Kasumi-1 (cell line): ENCODE measurements around the gene RNF125.
A peak's percentile ranks its signal among the peaks of the same experiment; 100 is the strongest.
"Not testable (repeated sequence)": the region's sequence is repeated elsewhere in the genome, so short reads cannot be mapped to it uniquely, and the experiment has no call there.

Source experiments
- DNase-seq, 2 experiments: peaks; one replicate each; lab custom pipeline; 2025; lab: John Stamatoyannopoulos, UW

The RNF125 gene

DNA sequence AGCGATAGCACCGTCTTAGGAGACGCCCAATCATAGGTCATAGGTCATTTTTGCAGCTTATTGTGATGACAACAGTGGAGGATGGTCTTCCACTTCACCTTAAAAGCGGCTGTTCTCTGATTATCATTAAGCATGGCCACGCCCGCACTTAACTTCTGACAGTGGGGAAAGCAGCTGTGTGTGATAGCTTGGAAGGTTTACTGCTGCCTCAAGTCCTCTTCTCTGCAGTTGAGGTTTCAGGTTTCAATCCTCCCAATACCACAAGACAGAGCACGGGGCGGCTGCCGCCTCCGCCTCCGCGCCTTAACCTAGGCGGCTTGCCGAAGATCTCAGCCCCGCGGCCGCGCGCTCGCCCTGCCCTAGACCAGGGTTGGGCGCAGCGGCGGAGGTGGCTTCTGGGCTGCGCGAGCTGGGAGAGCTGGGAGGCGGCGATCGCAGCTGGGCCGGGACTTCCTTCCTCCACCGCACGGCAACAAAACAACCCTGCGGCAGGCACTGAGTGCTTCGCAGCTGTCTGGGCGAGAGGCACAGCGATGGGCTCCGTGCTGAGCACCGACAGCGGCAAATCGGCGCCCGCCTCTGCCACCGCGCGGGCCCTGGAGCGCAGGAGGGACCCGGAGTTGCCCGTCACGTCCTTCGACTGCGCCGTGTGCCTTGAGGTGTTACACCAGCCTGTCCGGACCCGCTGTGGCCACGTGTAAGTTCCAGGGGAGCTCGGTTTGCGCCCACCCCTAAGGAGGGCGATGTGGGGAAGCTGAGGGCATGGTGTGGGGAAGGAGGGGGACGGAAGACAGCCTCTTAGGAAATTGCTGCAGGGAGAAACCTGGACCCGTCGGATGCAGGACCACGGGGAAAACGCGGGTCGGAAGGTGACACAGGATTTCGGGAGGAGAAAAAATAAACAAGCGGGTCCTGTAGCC lies at the start of gene RNF125:
RNF125 (plus strand) TSS at position 495 of the 920 bp plus-strand sequence; CDS start at position 534, 39 bp downstream.
- peak; percentile 73 to 74 for DNase-seq

- DNase-seq = no peak
Measured at GRCh38 chr18:31970617-31971016, 48.0 kb upstream of the RNF125 start.

GRCh38 chr18:31973929-31974546 lies 44.6 kb upstream of the RNF125 start:
- DNase-seq = no peak

DNA sequence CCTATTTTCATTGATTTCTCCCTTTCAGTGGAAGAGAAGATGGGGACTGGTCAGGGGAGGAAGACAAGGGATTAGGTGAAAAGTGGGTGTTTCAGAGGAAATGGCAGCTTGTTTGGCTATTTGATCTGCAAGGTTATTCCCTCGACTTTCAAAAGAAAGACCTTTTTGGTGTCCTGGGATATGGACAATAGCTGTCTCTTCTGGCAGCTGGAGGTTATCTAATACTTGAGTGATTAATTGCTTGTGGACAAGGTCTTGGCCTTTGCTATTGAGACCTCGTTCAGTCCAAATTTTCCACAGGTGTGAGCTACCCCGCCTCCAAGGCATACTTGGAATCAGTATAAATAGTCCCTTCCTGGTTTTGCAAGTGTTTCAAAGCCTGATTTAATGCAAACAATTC lies 42.4 kb upstream of the RNF125 start:
- no peak for DNase-seq

DNA sequence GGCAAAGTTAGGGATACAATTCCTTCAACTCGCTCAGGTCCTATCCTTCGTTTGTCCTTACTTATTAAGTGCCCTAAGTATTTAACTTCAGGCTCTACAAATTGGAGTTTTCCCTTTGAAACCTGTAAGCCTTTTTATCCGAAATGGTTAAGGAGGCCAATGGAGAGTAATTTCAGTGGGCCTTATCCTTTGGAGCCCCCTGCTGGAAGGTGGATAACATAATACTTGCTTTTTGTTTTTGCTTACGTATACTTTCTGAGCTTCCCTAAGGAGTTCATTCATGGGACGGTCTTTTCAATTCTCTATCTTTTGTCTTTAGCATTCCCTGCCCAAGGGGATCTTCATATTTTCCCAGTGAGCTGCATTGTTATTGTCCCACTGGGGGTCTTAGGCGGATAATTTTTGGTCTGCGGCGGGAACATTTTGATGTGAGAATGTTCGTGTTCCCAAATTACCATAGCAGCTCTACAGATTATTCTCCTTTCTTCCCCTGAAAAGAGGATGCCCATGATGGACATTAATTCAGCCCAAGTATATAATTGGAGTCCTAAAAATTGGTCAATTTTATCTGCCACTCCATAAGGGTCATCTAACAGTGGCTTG lies 41.3 kb upstream of the RNF125 start:
- DNase-seq = peak; percentile 74 to 86

GRCh38 chr18:31978616-31979015 lies 40.0 kb upstream of the RNF125 start:
- DNase-seq = no peak

DNA sequence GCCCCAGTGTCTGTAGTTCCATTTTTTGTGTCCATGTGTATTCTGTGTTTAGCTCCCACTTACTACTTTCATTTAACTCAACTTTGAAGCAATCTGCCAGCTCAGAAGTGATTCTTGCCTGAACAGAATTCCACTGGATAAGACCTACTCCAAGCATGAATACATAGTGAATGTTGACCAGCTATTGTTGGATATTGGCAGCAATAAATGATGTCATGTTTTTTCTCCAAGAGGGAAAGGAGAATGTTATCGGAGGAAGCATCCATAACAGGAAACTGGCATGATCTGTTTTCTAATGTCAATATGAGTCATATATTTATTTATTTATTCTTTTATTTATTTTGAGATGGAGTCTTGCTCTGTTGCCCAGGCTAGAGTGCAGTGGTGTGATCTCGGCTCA lies 38.9 kb upstream of the RNF125 start:
- DNase-seq = no peak

GRCh38 chr18:31980863-31981262 lies 37.8 kb upstream of the RNF125 start:
- no peak for DNase-seq

DNA sequence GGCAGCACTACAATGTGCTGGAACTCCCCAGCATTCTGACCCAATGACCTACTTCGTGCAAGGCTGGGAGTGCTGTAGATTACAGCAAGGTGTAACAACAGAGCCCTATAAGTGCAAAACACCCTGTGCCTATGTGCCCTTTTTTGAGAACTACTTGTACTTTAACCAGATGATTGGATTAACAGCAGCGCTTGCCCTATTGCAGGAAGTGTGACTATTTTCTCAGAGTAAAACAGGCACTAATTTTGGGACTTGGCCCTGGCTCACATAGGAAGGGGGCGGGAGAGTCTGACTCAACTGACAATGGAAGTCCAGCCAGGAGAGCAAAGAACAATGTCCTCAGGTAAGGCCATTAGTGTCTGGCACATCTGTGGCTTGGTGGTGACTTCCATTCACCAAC lies 35.6 kb upstream of the RNF125 start:
- no peak for DNase-seq

DNA sequence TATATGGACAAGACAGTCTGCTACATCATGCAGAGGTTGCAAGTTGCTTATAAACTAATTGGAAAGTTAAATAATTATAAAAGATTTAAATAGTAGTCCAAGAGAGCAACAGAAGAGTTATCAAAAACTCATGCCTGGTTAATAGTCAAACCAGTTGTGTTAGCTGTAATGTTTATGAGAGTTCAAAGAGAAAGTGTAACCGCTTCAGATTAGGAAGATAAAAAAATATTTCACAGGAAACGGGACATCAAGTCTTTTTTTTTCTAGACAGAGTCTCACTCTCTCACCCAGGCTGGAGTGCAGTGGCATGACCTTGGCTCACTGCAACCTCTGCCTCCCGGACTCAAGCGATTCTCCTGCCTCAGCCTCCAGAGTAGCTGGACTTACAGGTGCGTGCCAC lies 34.6 kb upstream of the RNF125 start:
- no peak for DNase-seq

- no peak for DNase-seq
Measured at GRCh38 chr18:31990823-31991222, 27.8 kb upstream of the RNF125 start.

- DNase-seq = no peak
Measured at GRCh38 chr18:31996007-31996406, 22.6 kb upstream of the RNF125 start.

- no peak for DNase-seq
Measured at GRCh38 chr18:31998880-31999412, 19.7 kb upstream of the RNF125 start.

- not testable (repeated sequence) for DNase-seq
Measured at GRCh38 chr18:32001141-32001540, 17.5 kb upstream of the RNF125 start.

GRCh38 chr18:32003822-32004221 lies 14.8 kb upstream of the RNF125 start:
- DNase-seq = not testable (repeated sequence)

DNA sequence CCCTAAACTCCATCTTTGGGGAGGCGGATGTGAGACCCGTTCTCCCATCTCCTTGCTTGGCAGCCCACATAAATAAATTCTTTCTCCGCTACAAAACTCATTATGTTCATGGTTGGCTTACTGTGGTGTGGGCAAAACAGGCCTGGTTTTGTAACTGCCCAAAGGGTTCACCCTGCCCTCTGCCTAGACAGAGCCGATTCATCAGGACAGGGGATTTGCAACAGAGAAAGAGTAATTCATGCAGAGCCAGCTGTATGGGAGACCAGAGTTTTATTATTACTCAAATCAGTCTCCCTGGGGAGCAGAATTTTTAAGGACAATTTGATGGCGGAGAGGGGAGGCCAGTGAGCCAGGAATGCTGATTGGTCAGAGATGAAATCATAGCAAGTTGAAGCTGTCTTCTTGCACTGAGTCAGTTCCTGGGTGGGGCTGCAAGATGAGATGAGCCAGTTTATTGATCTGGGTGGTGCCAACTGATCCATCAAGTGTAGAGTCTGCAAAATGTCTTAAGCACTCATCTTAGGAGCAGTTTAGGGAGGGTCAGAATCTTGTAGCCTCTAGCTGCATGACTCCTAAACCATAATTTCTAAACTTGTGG lies 8.4 kb upstream of the RNF125 start:
- no peak for DNase-seq

GRCh38 chr18:32011193-32011592 lies 7.4 kb upstream of the RNF125 start:
- no peak for DNase-seq

DNA sequence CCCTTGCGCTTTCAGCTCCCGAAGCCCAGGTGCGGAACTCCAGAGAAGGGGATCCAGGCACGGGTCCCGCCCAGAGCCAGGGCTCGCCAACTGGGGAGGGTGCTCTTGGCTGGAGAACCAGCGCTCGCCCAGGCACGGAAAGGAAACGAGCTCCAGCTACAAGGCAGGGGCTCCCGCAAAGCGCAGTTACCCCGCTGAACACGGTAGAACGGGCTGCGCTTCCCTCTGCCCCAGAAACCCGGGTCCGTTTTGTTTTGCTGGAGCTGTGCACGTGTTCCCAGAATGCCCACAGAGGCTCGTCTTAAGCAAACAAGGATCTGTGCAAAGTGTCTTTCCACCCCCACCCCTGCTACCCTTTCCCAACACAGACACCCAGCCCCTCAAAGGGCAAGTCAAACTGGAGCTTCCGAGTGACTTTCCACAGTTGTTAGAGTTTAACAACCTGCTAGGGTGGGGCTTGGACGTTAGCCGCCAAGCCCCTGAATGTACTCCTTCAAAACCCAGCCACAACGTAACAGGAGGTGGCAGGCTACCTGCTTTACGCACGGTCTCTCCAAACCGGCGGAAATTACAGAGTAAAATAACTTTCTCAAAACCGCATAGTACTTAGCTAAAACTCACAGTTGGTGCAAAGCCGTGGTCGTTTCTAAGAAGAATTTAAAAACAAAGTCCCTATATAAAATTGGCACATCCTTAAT lies 775 bp downstream of the RNF125 start:
- peak; percentile 20 to 41 for DNase-seq

- DNase-seq = not testable (repeated sequence)
Measured at GRCh38 chr18:32019949-32020625, 1.5 kb downstream of the RNF125 start.

GRCh38 chr18:32021756-32022564 lies 3.3 kb downstream of the RNF125 start:
- DNase-seq = no peak
